HG03139 (cell line): ENCODE measurements around the gene LIN52.

ENCODE experiments used
- ATAC-seq: cut with Tn5 transposase; IDR thresholded peaks from one replicate; pipeline ENCODE4 v1.9.1; 2021; ENCODE audit not compliant: unreplicated experiment

Gene LIN52

GRCh38 chr14:74223016-74223415, 138.3 kb downstream of the LIN52 start:
- ATAC-seq: no peak

GRCh38 chr14:74231784-74232183, 147.0 kb downstream of the LIN52 start:
- no peak for ATAC-seq

GRCh38 chr14:74235017-74235416, 150.3 kb downstream of the LIN52 start:
- ATAC-seq: no peak

GRCh38 chr14:74237441-74237840, 152.7 kb downstream of the LIN52 start:
- ATAC-seq: no peak

- no peak for ATAC-seq
Measured at GRCh38 chr14:74238974-74239847, 154.5 kb downstream of the LIN52 start, which contains the start of gene VSX2. VSX2 (plus strand) TSS chr14:74239449; CDS start chr14:74239562, 113 bp downstream.

GRCh38 chr14:74239848-74240793, 155.4 kb downstream of the LIN52 start:
- ATAC-seq: no peak

- ATAC-seq: no peak
Measured at GRCh38 chr14:74240794-74241651, 156.3 kb downstream of the LIN52 start.

- no peak for ATAC-seq
Measured at GRCh38 chr14:74241652-74242017, 156.9 kb downstream of the LIN52 start.

GRCh38 chr14:74242021-74242779, 157.4 kb downstream of the LIN52 start:
- no peak for ATAC-seq

GRCh38 chr14:74242780-74243042, 158.0 kb downstream of the LIN52 start:
- ATAC-seq: no peak

GRCh38 chr14:74243051-74243450, 158.3 kb downstream of the LIN52 start:
- ATAC-seq: no peak

GRCh38 chr14:74244115-74244514, 159.4 kb downstream of the LIN52 start:
- no peak for ATAC-seq

- ATAC-seq: no peak
Measured at GRCh38 chr14:74245292-74245691, 160.5 kb downstream of the LIN52 start.

GRCh38 chr14:74246542-74246941, 161.8 kb downstream of the LIN52 start:
- no peak for ATAC-seq

- no peak for ATAC-seq
Measured at GRCh38 chr14:74248017-74248416, 163.3 kb downstream of the LIN52 start.

GRCh38 chr14:74249433-74250375, 164.9 kb downstream of the LIN52 start:
- no peak for ATAC-seq
